LNCaP clone FGC (cell line): ENCODE results near the gene LBH.

Experiments used
- DNase-seq: peaks from one replicate; pipeline ENCODE4 v3.0.0-alpha.2; 2011; ENCODE audit warnings: low read depth
- H3K4me3 ChIP-seq: 2 replicates; pipeline ENCODE4 v1.5.1; 2011; ENCODE audit warnings: mild to moderate bottlenecking, low read depth, low read length, control low read depth
- CTCF ChIP-seq: IDR thresholded peaks from 2 replicates; pipeline ENCODE4 v1.5.1; 2012; ENCODE audit warnings: mild to moderate bottlenecking; ENCODE audit not compliant: control insufficient read depth, insufficient read depth; ENCODE audit errors: extremely low read depth

Gene LBH

DNA sequence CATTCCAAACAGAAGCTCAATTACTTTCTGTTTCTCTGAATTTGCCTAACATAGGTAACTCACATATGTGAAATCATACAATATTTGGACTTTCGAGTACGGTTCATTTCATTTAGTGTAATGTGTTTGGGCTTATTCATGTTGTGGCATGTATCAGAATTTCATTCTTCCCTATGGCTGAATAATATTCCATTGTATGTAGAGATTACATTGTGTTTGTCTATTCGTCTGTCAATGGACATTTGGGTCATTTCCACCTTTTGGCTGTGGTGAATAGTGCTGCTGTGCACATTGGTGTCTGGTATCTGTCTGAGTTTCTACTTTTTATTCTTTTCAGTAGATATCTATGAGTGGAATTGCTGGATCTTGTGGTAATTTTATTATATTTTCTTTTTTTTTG lies 43.9 kb downstream of the LBH start:
- no peak for DNase-seq
- TF ChIP-seq CTCF = no peak
- H3K4me3 ChIP-seq = no peak overlapping the region

GRCh38 chr2:30276455-30276911 lies 45.1 kb downstream of the LBH start:
- no peak for TF ChIP-seq CTCF
- H3K4me3 ChIP-seq = no peak overlapping the region
- no peak for DNase-seq

DNA sequence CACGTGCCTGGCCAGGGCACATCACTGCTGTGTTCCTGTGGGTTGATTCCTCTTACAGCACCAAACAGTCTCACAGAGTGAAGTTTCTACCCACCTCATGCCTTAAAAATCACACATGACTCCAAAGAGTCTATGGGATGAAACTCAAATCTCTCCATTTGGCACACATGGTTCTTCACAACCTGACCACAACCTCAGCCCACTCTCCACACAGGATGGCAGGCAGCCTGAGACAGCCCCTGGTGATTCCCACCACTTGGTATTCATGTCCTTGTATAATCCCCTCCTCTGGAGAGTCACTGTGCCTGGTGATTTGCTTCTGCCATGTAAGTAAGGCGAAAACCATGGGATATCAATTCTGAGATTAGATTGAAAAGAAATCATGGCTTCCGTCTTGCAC lies 46.2 kb downstream of the LBH start:
- no peak for TF ChIP-seq CTCF
- H3K4me3 ChIP-seq = no peak overlapping the region
- no peak for DNase-seq

GRCh38 chr2:30278419-30278818 lies 47.1 kb downstream of the LBH start:
- DNase-seq = no peak
- H3K4me3 ChIP-seq = no peak overlapping the region
- TF ChIP-seq CTCF = no peak

DNA sequence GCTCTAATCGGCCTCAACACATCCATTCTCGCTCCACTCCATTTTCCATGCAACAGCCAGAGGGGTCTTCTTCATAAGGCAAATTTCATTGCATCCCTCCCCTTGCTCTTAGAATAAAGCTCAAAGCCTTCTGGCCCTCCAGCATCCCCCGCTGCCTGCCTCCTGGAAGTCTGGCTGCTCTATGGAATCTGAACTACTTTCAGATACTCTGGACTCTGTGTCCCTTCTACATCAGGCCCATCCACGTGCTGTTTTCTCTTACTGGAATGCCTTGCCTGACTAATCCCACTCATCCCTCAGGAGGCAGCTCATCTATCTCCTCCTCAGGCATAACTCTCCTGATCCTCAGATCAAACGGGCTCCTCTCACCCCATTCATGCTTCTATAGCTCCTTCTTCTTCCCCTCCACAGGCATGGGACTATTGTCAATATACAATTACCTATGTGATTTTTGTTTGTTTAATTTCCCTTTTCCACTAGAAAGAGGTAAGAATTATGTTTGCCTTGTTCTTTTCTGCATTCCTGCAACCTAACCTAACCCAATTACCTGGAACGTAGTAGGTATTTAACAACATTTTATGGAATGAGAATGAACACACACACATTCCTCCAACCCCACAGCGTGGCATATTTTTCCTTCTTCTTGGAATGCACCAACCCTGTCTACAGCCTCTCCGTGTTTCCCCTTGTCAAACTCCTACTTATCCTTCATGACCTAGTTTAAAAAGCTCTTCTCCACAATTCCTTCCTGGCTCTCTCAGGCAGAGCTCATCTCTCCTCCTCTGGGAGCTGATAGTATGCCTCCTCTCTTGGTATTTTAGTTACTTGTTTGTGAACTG lies 49.5 kb downstream of the LBH start:
- no peak for DNase-seq
- H3K4me3 ChIP-seq = no peak overlapping the region
- no peak for TF ChIP-seq CTCF

GRCh38 chr2:30282081-30282480 lies 50.7 kb downstream of the LBH start:
- H3K4me3 ChIP-seq = no peak overlapping the region
- no peak for DNase-seq
- TF ChIP-seq CTCF = no peak

DNA sequence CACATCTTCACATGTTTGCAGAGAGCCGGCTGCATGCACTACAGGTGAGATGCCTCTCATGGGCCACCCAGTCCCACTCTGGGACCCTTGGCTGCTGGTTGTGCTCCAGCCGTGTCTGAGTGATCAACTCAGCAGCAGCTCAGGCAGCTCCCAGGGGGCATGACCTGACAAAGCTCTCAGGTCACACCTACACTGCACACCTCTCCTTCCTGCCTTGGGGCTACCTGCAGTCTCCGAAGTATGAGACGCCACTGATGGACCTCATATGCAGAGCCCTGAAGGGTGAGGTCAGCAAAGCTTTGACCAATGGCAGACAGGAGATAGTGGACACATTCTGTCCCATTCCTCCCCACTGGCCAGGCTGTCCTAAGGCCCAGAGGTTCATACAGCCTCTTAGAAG lies 51.4 kb downstream of the LBH start:
- no peak for DNase-seq
- no peak overlapping the region for H3K4me3 ChIP-seq
- TF ChIP-seq CTCF = no peak
